ENCODE results near the gene MAD1L1. TPM values are rescaled to one million over a fixed set of nuclear protein-coding genes. Genes with fewer than 3 reads are reported as not detected.
A peak's percentile ranks its signal among the peaks of the same experiment; 100 is the strongest.
"Not testable (repeated sequence)": the region's sequence is repeated elsewhere in the genome, so short reads cannot be mapped to it uniquely, and the experiment has no call there.

MAD1L1 gene
- total RNA-seq, 1 experiment from 2014 or later: 163 TPM

GRCh38 chr7:1829668-1830067 lies 403.1 kb downstream of the MAD1L1 start:
- in situ Hi-C loops (cut with HindIII; ENCODE audit: low sequenced_read_pairs); DNase-seq (ENCODE audit: low spot score): not testable (repeated sequence)

- in situ Hi-C loops (cut with HindIII; ENCODE audit: low sequenced_read_pairs): no loop called here
- DNase-seq (ENCODE audit: low spot score): no peak
Observed at GRCh38 chr7:1829111-1829510, 403.6 kb downstream of the MAD1L1 start.

- in situ Hi-C loops (cut with HindIII; ENCODE audit: low sequenced_read_pairs): not testable (repeated sequence)
Observed at GRCh38 chr7:1828170-1828569, 404.6 kb downstream of the MAD1L1 start.

GRCh38 chr7:1827521-1827981 lies 405.2 kb downstream of the MAD1L1 start:
- DNase-seq (ENCODE audit: low spot score); in situ Hi-C loops (cut with HindIII; ENCODE audit: low sequenced_read_pairs): not testable (repeated sequence)

More at GRCh38 chr7:1828170-1828569, 404.6 kb downstream of the MAD1L1 start:
- not testable (repeated sequence) for DNase-seq (ENCODE audit: low spot score)

GRCh38 chr7:1826931-1827330 lies 405.8 kb downstream of the MAD1L1 start:
- DNase-seq (ENCODE audit: low spot score); in situ Hi-C loops (cut with HindIII; ENCODE audit: low sequenced_read_pairs): not testable (repeated sequence)

- in situ Hi-C loops (cut with HindIII; ENCODE audit: low sequenced_read_pairs): no loop called here
- DNase-seq (ENCODE audit: low spot score): no peak
Observed at GRCh38 chr7:1825897-1826741, 406.6 kb downstream of the MAD1L1 start.

- in situ Hi-C loops (cut with HindIII; ENCODE audit: low sequenced_read_pairs); DNase-seq (ENCODE audit: low spot score): not testable (repeated sequence)
Observed at GRCh38 chr7:1825647-1825896, 407.2 kb downstream of the MAD1L1 start.

- in situ Hi-C loops (cut with HindIII; ENCODE audit: low sequenced_read_pairs); DNase-seq (ENCODE audit: low spot score): not testable (repeated sequence)
Observed at GRCh38 chr7:1824882-1825646, 407.7 kb downstream of the MAD1L1 start.

GRCh38 chr7:1824151-1824881 lies 408.4 kb downstream of the MAD1L1 start:
- DNase-seq (ENCODE audit: low spot score); in situ Hi-C loops (cut with HindIII; ENCODE audit: low sequenced_read_pairs): not testable (repeated sequence)

- DNase-seq (ENCODE audit: low spot score): no peak
- in situ Hi-C loops (cut with HindIII; ENCODE audit: low sequenced_read_pairs): no loop called here
Observed at GRCh38 chr7:1823376-1824150, 409.2 kb downstream of the MAD1L1 start.

GRCh38 chr7:1819259-1819841 lies 413.4 kb downstream of the MAD1L1 start:
- in situ Hi-C loops (cut with HindIII; ENCODE audit: low sequenced_read_pairs): no loop called here
- DNase-seq (ENCODE audit: low spot score): peak; percentile 29

GRCh38 chr7:1818575-1819258 lies 414.0 kb downstream of the MAD1L1 start:
- DNase-seq (ENCODE audit: low spot score): no peak
- in situ Hi-C loops (cut with HindIII; ENCODE audit: low sequenced_read_pairs): no loop called here

- in situ Hi-C loops (cut with HindIII; ENCODE audit: low sequenced_read_pairs): no loop called here
- no peak for DNase-seq (ENCODE audit: low spot score)
Observed at GRCh38 chr7:1817061-1817712, 415.6 kb downstream of the MAD1L1 start.

- DNase-seq (ENCODE audit: low spot score); in situ Hi-C loops (cut with HindIII; ENCODE audit: low sequenced_read_pairs): not testable (repeated sequence)
Observed at GRCh38 chr7:1816451-1816850, 416.3 kb downstream of the MAD1L1 start.

- in situ Hi-C loops (cut with HindIII; ENCODE audit: low sequenced_read_pairs); DNase-seq (ENCODE audit: low spot score): not testable (repeated sequence)
Observed at GRCh38 chr7:1815551-1816281, 417.0 kb downstream of the MAD1L1 start.

GRCh38 chr7:1815051-1815481 lies 417.7 kb downstream of the MAD1L1 start:
- in situ Hi-C loops (cut with HindIII; ENCODE audit: low sequenced_read_pairs): no loop called here
- no peak for DNase-seq (ENCODE audit: low spot score)

All from G401 (cell line).